HG02763 (cell line): ENCODE measurements around the gene ELN.

Experiments used
- ATAC-seq: cut with Tn5 transposase; IDR thresholded peaks from one replicate; pipeline ENCODE4 v1.9.1; 2021; ENCODE audit warnings: mild to moderate bottlenecking, moderate library complexity; ENCODE audit not compliant: unreplicated experiment

The ELN gene

DNA sequence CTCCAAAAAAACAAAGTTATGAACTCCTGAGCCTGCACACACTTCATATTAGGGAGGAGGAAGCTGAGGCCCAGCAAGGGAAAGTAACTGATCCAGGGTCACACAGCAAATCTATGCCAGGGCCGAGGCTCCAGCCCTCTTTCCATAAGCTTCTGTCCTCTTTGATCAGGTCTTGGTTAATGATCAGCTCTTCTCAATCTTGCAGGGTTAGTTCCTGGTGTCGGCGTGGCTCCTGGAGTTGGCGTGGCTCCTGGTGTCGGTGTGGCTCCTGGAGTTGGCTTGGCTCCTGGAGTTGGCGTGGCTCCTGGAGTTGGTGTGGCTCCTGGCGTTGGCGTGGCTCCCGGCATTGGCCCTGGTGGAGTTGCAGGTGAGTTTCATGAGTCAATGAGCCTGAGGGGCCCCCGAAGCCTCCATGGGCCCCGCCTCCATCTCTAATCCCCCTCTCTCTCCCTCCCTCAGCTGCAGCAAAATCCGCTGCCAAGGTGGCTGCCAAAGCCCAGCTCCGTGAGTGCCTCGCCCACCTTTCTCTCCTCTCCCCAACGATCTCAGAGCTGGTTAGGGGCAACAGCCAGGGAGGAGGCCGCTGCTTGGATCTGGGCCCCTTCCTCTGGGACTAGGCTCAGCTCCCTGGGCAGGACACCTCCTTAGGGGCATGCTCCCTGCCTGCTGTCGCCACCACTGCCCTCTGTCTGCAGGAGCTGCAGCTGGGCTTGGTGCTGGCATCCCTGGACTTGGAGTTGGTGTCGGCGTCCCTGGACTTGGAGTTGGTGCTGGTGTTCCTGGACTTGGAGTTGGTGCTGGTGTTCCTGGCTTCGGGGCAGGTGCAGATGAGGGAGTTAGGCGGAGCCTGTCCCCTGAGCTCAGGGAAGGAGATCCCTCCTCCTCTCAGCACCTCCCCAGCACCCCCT is 32.0 kb downstream of the ELN start:
- ATAC-seq = no peak

DNA sequence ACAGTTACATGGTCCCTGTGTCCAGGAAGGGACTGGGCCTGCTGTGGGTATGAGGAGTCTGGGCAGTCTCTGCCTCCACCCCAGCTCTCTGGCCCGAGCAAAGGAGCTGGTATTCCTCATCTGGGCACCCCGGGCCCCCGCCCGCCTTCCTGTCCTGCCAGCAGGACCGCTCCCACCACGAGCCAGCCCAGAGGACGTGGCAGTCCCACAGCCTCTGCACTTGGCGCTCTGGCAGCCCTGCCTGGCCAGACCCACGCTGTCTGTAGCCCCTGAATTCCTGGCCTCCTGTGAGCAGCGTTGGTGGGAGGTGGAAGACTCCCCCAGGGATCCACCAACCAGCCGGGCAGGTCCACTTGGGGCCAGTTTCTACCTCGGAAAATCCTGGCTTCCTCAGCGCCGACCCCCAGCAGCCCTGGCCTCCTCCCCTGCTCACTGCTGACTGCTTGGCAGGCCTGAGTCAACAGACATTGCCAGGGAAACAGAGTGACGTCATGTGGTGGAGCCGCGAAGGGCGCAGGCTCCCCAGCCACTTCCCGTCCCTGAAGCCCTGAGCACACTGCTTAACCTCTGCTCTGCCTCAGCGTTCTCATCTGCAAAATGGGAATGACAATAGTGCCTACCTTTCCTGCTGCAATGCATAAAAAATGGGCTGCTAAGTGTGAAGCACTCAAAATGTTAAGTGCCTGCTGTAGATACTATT is 34.0 kb downstream of the ELN start:
- no peak for ATAC-seq

DNA sequence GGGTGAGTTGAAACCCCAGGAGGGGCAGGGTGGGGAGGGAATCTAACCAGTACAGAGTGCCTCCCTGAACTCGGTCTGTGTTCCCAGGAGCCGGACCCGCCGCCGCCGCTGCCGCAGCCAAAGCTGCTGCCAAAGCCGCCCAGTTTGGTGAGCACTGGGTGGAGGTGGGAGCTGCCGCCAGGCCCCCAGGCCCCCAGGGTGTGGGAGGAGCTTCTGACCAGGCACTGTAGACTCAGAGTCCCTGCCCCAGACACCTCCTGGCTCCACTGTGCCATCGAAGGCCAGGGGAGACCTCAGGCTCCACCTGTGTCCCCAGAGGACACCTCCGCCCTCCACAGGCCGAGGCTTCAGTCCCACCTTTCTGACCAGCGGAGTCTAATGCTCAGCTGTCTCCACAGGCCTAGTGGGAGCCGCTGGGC is 35.3 kb downstream of the ELN start:
- no peak for ATAC-seq

DNA sequence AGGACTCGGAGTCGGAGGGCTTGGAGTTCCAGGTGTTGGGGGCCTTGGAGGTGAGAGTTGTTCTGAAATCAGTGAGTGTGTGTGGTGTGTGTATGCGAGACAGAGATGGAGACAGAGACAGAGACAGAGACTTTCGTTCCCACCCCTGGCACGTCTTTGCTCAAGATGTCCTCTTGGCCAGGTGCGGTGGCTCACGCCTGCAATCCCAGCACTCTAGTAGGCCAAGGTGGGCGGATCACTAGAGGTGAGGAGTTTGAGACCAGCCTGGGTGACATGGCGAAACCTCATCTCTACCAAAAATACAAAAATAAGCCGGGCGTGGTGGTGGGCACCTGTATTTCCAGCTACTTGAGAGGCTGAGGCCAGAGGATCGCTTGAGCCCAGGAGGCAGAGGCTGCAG is 35.7 kb downstream of the ELN start:
- ATAC-seq = no peak

DNA sequence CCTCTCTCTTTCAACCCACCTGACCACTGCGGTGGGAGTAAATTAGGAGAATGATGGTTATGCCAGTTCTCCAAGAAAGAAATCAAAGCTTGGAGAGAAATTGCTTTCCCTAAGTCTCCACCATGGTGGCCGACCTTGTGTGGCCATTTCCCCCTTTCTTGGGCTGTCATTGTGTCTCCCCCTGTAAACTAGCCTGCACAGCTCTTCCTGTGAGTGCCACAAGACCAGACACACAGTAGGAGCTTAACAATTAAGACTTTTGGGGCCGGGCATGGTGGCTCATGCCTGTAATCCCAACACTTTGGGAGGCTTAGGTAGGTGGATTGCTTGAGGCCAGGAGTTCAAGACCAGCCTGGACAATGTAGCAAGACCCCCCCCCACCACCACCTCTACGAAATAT is 36.7 kb downstream of the ELN start:
- no peak for ATAC-seq

DNA sequence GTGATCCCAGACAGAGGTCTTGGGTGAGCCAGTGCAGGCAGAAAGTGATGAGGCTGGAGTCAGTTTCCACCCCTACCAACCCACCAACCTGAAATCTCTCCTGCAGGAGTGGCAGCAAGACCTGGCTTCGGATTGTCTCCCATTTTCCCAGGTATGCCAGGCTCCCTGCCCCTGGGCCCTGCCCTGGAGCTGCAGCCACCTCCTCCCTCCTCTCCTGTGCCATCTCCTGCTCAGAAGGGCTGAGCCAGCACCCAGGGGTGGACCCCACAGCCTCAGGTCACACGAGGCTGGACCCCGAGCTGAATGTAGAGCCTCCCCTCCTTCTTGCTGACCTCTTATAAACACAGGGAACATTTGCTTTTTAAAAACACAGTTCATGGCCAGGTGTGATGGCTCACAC is 38.7 kb downstream of the ELN start:
- ATAC-seq = no peak

DNA sequence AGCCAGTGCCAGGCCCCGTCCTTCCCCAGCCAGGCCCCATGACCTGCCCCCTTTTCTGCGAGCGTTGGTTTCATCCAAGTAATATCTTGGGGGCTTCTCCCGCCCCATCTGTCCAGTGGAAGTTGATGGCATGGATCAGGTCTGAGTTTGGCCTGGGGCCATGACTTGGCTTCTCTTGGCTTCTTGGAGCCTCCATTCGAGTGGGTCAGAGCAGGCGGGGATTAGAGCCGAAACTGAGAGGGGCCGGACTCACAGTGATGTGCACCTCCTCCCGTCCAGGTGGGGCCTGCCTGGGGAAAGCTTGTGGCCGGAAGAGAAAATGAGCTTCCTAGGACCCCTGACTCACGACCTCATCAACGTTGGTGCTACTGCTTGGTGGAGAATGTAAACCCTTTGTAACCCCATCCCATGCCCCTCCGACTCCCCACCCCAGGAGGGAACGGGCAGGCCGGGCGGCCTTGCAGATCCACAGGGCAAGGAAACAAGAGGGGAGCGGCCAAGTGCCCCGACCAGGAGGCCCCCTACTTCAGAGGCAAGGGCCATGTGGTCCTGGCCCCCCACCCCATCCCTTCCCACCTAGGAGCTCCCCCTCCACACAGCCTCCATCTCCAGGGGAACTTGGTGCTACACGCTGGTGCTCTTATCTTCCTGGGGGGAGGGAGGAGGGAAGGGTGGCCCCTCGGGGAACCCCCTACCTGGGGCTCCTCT is 40.6 kb downstream of the ELN start:
- ATAC-seq = no peak

DNA sequence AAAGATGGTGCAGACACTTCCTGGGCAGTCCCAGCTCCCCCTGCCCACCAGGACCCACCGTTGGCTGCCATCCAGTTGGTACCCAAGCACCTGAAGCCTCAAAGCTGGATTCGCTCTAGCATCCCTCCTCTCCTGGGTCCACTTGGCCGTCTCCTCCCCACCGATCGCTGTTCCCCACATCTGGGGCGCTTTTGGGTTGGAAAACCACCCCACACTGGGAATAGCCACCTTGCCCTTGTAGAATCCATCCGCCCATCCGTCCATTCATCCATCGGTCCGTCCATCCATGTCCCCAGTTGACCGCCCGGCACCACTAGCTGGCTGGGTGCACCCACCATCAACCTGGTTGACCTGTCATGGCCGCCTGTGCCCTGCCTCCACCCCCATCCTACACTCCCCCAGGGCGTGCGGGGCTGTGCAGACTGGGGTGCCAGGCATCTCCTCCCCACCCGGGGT is 41.1 kb downstream of the ELN start:
- ATAC-seq = no peak

DNA sequence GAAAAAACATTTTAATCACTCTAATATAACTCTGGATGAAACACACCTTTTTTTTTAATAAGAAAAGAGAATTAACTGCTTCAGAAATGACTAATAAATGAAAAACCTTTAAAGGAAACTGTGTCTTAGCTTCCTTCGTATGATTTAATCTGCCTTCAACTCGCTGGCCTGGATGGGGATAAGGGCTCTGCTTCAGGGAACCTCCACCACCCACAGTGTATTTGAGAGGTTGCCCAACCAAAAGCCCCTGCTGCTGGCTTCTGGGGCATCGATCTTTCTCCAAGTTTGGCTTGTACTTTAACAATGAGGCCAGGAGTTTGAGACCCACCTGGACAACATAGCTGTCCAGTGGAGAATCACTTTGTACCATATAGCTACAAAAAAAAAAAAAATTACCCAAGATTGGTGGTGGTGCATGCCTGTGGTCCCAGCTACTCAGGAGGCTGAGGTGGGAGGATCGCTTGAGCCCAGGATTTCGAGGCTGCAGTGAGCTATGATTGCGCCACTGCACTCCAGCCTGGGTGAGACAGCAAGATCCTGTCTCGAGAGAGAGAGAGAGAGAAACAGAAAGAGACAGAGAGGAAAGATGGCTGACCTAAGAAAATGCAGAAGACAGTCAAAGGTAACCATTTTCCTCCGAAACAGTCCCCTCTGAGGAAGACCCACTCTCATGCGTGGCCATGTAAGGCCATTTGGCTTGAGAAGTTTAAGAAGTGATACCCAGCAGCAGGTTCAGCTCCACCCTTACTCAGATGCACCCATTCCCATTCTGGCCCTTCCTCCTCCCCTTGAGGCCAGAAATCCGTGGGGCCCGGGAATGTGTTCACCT is 42.0 kb downstream of the ELN start:
- ATAC-seq = no peak

DNA sequence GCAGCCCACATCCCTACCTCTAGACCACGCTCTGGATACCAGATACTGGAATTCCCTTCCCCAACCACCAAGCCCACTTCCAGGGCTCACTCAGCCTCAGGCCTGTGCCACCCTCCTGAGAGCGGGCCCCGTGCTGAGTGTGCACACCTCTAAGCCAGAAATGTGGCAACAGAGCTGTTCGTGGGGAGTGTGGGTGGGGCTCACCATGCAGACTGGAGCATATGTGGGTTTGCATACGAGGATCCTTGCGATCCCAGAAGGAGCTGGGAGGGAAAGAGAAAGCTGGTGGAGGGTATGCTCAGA is 42.6 kb downstream of the ELN start:
- no peak for ATAC-seq

DNA sequence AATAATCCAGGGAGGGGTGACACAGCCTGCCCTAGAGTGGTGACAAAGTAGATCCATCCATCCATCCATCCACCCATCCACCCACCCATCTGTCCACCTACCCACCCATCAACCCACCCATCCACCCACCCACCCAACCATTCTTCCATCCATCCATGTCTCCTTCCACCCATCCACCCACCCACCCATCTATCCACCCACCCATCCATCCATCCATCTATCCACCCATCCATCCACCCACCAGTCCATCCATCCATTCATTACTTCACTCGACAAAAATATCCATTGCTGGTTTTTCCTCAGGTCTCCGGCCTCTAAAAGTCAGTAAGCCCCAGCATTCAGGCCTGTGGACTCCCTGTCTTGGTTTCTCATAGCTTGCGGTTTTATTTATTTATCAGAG is 43.1 kb downstream of the ELN start:
- no peak for ATAC-seq

DNA sequence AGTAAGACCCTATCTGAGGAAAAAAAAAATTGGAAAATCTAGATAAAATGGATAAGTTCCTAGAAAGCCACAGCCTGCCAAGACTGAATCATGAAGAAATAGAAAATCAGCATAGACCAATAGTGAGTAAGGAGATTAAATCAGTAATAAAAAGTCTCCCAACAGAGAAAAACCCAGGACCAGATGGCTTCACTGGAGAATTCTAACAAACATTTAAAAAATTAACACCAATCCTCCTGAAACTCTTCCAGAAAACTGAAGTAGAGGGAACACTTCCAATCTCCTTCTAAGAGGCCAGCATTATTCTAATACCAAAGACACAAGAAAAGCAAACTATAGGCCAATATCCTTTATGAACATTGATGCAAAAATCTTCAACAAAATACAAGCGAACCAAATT is 46.8 kb downstream of the ELN start:
- ATAC-seq = no peak

DNA sequence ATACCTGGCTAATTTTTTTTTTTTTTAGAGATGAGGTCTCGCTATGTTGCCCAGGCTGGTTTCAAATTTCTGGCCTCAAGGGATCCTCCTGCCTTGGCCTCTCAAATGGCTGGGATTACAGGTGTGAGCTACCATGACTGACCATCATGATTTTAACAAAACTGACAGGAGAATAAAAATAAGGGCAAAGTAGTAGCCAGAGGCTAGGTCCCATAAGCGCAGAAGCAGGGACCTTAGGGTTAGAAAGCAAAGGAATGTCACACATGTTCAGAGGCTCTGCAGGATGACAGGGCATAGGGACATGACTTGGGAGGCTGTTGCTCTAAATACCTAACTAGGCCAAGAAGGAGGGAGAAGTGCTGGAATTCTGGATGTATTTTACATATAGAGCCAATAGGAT is 50.5 kb downstream of the ELN start:
- ATAC-seq = no peak

DNA sequence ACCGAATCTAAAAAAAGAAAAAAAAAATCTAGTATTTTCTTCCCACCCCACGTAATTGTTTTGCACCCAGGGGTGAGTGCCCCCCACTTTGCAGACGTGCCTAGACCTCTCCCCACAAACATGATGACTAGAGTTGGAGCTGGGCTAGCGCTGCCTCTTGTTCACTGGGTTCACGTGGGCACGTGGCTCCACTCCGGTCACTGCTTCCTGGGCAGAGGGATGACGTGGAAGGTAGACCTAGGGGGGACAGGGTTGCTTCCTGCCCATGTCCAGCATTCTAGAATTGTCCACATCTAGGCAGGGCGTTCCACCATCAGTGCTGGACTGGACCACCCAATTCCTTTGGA is 54.8 kb downstream of the ELN start:
- no peak for ATAC-seq

DNA sequence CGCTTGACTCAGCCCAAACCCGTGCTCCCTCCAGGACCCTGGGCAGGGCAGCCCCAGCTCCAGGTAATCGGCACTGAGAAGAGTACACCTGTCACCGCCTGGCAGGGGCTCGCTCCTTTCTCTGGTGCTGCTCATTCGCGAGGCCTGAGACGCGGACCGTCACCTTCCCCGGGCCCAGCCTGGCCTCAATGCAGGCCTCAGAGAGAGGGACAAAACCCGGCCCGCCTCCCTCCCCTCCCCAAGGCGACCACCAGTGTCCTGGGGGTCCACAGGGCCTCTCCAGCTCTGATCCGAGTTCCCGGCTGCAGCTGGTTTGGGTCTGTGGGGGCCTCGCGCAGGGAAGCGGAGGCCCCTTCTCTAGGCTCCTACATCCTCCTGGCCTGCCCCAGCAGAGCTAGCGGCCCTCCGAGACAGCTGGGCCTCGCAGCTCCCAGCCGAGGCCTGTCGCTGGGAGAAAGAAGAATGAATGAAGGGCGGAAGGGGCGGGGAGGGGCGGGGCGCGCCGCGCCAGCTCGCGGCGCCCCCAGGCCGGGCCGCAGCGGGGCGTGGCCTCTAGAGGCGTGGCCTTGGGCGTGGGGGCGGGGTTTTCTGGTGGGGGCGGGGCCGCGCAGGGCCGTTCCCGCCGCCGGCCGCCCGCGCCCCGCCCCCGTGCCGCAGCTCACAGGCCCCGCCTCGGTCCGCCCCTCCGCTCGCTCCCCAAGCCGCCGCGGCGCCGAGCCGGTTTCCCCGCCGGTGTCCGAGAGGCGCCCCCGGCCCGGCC is 55.3 kb downstream of the ELN start, which contains the start of gene LIMK1:
LIMK1 (plus strand) TSS at position 688 of the 760 bp plus-strand sequence. CDS start 187 bp downstream, outside the sequence.
- ATAC-seq = peak; percentile 69

DNA sequence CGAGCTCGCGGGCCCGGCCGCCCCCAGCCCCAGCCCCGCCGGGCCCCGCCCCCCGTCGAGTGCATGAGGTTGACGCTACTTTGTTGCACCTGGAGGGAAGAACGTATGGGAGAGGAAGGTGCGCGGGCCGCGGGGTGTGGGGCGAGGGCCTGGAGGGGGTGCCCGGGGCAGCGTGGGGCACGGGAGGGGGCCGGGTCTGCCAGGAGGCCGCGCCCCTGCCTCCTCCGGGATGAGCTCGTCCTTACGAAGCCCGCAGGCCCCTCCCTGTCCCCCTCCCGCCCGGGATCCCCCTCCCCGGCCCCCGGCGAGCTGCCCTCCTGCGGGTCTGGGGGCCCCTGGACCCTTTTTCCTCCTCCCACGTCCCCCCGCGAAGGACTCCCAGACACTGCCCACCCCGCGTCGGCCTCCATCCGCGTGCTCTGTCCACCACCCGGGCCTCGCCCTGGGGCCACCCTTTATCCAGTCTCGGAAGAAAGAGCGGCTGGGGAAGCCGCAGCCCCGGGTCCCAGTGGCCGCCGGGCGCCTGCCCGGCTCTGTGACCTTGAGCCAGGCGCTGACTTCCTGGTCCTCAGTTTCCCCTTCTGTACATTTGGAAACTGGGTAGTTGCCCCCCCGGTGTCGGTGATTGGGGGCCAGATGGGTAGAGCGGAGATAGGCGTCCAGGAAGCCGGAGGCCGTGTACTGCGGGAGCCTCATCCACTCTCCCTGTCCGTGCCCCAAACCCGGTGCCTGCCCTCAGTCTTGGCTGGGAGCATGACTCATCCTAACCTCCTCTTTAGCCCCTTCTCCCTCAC is 56.2 kb downstream of the ELN start:
- peak; percentile 33 for ATAC-seq

DNA sequence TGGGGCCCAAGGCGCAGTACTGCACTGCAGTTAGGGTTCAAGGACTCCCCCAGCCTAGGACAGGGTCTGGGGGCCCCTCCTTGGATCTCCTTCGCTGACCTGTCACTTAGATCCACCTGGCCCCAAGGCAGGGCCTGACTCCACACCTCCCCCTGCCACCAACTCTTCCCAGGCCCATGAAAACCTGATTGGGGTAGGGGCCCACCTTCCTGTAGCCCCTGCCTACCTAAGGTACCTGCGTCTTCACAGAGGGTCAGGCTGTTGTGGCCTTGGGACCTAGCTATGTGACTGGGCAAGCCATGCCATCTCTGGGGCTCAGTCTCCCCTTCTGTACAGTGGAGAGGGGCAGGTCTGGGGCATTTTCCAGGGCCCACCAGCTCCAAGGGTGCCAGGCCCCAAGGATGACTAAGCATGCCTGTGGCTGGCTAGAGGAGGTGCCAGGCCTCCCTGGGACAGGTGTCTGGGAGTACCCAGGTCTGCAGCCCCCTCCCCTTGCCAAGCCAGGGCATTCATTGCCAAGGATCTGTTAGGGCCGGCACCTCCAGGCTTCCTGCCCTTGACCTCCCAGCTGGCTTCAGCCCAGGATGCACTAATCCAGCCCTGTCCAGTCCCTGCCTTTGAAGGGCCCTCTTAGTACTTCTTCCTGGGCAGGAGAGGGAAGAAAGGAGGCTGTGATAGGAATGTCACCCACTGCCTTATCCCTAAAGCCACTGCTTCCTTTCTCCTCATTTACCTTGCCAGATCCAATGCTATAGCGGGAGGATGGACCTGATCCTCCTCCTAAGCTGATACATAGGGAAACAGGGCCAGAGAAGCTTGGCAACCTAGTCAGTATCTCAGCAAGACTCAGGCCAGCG is 57.0 kb downstream of the ELN start:
- ATAC-seq = no peak

DNA sequence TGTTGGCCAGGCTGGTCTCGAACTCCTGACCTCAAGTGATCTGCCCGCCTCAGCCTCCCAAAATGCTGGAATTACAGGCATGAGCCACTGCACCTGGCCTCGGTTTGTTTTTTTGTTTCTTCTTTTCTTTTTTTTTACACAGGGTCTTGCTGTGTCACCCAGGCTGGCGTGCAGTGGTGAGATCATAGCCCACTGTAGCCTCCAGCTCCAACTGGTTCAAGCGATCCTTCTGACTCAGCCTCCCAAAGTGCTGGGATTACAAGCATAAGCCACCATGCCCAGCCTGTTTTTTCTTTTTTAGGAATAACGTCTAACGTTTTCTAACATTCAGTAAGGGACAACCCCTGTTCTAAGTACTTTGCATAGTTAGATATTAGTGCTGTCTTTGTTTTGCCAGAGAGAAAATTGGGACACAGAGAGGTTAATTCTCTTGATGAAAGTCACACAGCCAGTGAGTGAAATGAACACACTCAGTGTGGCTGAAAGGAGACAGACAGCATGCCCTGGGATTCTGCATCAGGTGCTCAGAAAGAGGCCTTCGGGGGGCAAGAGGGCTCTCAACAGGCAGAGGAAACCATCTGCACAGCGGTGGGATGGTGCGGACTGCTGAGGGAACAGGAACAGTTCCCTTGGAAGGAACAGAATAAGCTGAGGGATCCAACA is 59.9 kb downstream of the ELN start:
- ATAC-seq = no peak
